Parathyroid adenoma (tissue), 2 donors: ENCODE measurements around the gene SLC41A3.

Source experiments
- H2AFZ ChIP-seq: fragments of 300-600 bp; sonication (generic); one replicate; pipeline ENCODE4 v1.7.0; 2017; ENCODE audit warnings: antibody characterized with exemption, mild to moderate bottlenecking
- H3K27ac ChIP-seq: fragments of 300-600 bp; sonication (generic); one replicate; pipeline ENCODE4 v1.7.0; 2017
- H3K27me3 ChIP-seq: fragments of 300-600 bp; sonication (generic); one replicate; pipeline ENCODE4 v1.7.0; 2017; ENCODE audit warnings: low read length; ENCODE audit not compliant: control insufficient read depth, insufficient read depth
- H3K36me3 ChIP-seq: fragments of 300-600 bp; sonication (generic); one replicate; pipeline ENCODE4 v1.7.0; 2017; ENCODE audit warnings: low read length; ENCODE audit not compliant: control insufficient read depth, insufficient read depth
- H3K4me1 ChIP-seq: fragments of 300-600 bp; sonication (generic); one replicate; pipeline ENCODE4 v1.7.0; 2017; ENCODE audit warnings: control low read depth
- H3K4me2 ChIP-seq: fragments of 300-600 bp; sonication (generic); one replicate; pipeline ENCODE4 v1.7.0; 2017; ENCODE audit warnings: low read length
- H3K4me3 ChIP-seq: fragments of 300-600 bp; sonication (generic); one replicate; pipeline ENCODE4 v1.7.0; 2017; ENCODE audit warnings: low read depth, low read length
- H3K79me2 ChIP-seq: fragments of 300-600 bp; sonication (generic); one replicate; pipeline ENCODE4 v1.7.0; 2017; ENCODE audit warnings: control low read depth
- H3K9ac ChIP-seq: fragments of 300-600 bp; sonication (generic); one replicate; pipeline ENCODE4 v1.7.0; 2017; ENCODE audit warnings: mild to moderate bottlenecking
- H3K9me3 ChIP-seq: fragments of 300-600 bp; sonication (generic); one replicate; pipeline ENCODE4 v1.7.0; 2017; ENCODE audit warnings: low read length; ENCODE audit not compliant: control insufficient read depth
- CTCF ChIP-seq: fragments of 300-600 bp; sonication (generic); IDR thresholded peaks from one replicate; pipeline ENCODE4 v1.7.0; 2017; ENCODE audit warnings: antibody characterized with exemption, mild to moderate bottlenecking
- donor health status: primary hyperparathyroidism.

SLC41A3 gene

GRCh38 chr3:126035362-126036050 is 48.4 kb downstream of the SLC41A3 start:
- TF ChIP-seq CTCF, result no peak
- Histone ChIP-seq H3K4me2 (no peak overlapping the region), H3K9ac (no peak overlapping the region), H3K36me3 (no peaks in the 10 kb centered on the region), H3K9me3 (no peaks in the 10 kb centered on the region), H3K79me2 (no peaks in the 10 kb centered on the region), H3K4me3 (no peak overlapping the region), H3K4me1 (no peaks in the 10 kb centered on the region), H3K27me3 (no peaks in the 10 kb centered on the region), H3K27ac (no peak overlapping the region), H2AFZ (no peak overlapping the region)

- H3K4me3 ChIP-seq, result no peak overlapping the region
- H3K27ac ChIP-seq, result no peak overlapping the region
- no peaks in the 10 kb centered on the region for H3K4me1 ChIP-seq
- H3K4me2 ChIP-seq, result no peak overlapping the region
- no peaks in the 10 kb centered on the region for H3K9me3 ChIP-seq
- TF ChIP-seq CTCF, result no peak
- no peaks in the 10 kb centered on the region for H3K36me3 ChIP-seq
- H3K27me3 ChIP-seq, result no peaks in the 10 kb centered on the region
- no peaks in the 10 kb centered on the region for H3K79me2 ChIP-seq
- no peak overlapping the region for H3K9ac ChIP-seq
- no peak overlapping the region for H2AFZ ChIP-seq
Measured at GRCh38 chr3:126034481-126035361, 49.2 kb downstream of the SLC41A3 start.

GRCh38 chr3:126033765-126034164 is 50.2 kb downstream of the SLC41A3 start:
- no peak overlapping the region for H3K4me2 ChIP-seq
- H2AFZ ChIP-seq, result no peak overlapping the region
- H3K36me3 ChIP-seq, result no peaks in the 10 kb centered on the region
- TF ChIP-seq CTCF, result no peak
- no peak overlapping the region for H3K4me3 ChIP-seq
- no peak overlapping the region for H3K27ac ChIP-seq
- H3K27me3 ChIP-seq, result no peaks in the 10 kb centered on the region
- H3K9ac ChIP-seq, result no peak overlapping the region
- H3K9me3 ChIP-seq, result no peaks in the 10 kb centered on the region
- H3K4me1 ChIP-seq, result no peaks in the 10 kb centered on the region
- H3K79me2 ChIP-seq, result no peaks in the 10 kb centered on the region

GRCh38 chr3:126033051-126033745 is 50.7 kb downstream of the SLC41A3 start:
- TF ChIP-seq CTCF, result no peak
- no peak overlapping the region for H3K9ac ChIP-seq
- no peaks in the 10 kb centered on the region for H3K9me3 ChIP-seq
- no peak overlapping the region for H2AFZ ChIP-seq
- no peaks in the 10 kb centered on the region for H3K36me3 ChIP-seq
- no peaks in the 10 kb centered on the region for H3K27me3 ChIP-seq
- no peak overlapping the region for H3K27ac ChIP-seq
- H3K79me2 ChIP-seq, result no peaks in the 10 kb centered on the region
- H3K4me1 ChIP-seq, result no peaks in the 10 kb centered on the region
- H3K4me3 ChIP-seq, result no peak overlapping the region
- no peak overlapping the region for H3K4me2 ChIP-seq
